HG02840 (cell line): ENCODE data around the gene RAB31.

ENCODE experiments used
- ATAC-seq: cut with Tn5 transposase; IDR thresholded peaks from one replicate; pipeline ENCODE4 v1.9.1; 2021; ENCODE audit warnings: mild to moderate bottlenecking, moderate library complexity, moderate number of reproducible peaks; ENCODE audit not compliant: unreplicated experiment, low FRiP score

The RAB31 gene

DNA sequence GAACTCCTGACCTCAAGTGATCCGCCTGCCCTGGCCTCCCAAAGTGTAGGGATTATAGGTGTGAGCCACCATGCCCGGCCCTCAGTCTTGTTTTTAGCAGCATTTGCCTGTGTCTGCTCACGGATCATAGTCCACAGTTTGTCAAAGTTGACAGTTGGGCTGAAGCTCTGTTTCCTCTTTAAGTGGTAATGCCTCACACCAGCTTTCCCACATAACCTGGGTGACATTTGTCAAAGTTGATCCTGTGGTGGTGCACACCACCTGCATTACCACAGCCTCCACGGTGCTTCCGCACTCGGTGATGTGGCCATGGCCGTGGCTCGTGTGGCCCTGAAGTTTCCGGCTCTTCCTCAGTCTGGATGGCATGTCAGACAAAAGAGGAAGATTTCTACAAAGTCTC lies 27.1 kb downstream of the RAB31 start:
- no peak for ATAC-seq

- no peak for ATAC-seq
Observed at GRCh38 chr18:9735879-9736278, 27.8 kb downstream of the RAB31 start.

DNA sequence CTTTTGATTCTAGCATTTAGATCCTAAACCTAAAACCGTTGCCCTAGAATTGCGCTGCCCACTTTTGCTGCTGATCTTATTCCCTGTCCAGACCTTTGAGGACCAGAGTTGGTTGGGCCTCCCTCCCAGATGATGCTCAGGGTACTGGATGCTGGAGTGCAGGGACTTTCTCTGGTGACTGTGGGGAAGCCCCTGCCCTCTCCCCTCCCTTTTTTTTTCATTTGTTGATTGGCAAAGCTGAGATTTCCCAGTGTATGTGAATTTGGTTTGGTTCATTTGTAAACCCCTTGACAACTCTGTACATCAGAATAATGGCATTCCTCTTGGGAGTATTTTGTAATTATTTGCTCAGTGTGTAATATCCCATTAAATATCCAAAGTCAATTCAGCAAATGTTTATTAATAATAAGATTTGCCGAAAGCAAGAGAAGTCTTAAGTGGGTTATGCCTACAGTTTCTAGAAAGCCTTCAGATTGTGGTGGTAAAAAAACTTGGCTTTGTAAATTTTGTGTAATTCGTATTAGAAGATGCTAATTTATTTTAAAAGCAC lies 28.3 kb downstream of the RAB31 start:
- no peak for ATAC-seq

DNA sequence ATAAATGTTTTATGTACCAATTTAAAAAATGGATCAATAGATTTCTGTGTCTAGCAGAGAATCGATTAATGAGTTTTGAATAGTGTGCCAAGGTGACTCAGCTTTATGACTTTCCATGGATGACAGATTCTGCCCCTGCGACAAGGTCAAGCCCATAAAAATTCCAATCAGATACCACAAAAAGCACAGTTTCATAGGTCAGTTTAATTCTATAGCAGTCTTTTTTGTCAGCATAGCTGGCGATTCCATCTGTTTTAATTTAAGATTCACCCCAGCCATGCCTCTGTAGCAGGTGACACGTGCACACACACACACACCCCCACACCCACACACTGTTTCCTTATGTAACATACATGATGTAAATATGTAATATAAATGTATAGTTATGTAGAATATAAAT lies 28.9 kb downstream of the RAB31 start:
- ATAC-seq = no peak

- ATAC-seq = no peak
Observed at GRCh38 chr18:9737472-9738121, 29.5 kb downstream of the RAB31 start.

GRCh38 chr18:9738266-9738969 lies 30.3 kb downstream of the RAB31 start:
- ATAC-seq = no peak

- ATAC-seq = no peak
Observed at GRCh38 chr18:9739516-9739915, 31.4 kb downstream of the RAB31 start.

DNA sequence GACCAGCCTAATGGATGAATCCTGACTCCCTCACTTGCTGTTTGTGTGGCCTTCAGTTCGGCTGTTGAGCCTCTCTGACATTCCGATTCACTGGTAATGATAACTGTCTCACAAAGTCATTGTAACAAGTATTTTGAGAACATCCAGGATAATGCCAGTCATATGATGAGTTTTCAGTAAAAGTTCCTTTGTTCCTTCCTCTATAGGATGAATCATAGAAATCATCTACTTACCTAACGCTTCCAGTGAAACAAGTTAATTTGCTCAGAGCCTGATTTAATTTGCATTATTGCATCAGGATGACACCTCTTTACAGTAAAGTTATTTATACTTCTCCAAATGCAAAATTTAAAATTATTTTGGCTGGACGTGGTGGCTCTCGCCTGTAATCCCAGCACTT lies 32.0 kb downstream of the RAB31 start:
- no peak for ATAC-seq

DNA sequence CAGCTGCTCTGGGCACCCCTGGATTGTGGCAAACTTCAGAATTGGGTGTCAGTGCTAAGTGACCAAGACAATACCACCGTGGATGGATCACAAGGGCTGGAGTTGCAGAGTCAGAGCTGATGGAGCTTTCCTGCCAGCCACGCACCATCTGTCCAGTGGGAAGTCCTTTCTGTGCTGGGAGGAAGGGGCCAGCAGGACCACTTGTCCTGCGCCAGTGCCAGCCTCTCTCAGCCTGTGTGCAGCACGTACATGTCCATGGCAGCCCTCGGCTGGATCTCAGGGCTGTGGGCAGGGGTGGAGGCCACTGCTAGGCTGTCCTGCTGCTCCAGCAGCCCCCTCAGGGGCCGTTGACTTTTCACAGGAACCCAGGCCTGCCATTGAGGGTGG lies 33.3 kb downstream of the RAB31 start:
- no peak for ATAC-seq

DNA sequence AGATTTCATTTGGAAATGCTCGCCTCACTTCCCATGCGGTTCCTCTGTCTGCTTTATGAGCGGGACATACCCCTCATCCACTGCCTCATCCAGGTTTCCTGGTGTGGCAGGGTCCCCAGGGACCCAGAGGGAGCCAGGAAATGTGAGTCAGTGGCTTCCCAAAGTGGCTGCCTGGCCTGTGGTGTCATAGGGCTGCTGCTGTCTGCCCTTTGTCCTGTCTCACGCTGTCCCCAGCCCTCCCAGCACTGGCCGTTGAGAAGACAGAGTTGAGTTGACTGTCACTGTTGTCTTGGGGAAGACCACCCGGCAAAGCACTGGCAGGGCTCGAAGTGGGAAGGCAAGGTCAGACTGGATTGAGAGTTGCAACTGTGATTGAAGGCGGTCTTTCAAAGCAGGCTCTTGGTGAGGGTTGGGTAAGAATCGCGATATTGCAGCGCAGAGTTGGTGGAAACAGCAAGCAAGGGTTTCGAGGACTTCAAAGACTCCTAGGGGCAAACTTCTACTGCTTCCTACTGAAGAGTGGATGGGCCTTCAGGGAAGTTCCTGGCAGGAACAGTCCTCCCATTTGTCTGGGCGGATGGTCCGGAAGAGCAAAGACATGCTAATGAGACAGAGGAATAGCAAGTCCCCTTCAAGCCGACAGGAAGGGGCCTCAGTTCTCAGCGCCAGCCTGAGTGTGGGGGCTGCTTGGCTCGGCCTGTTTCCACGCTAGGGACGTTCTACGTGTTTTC lies 33.9 kb downstream of the RAB31 start:
- no peak for ATAC-seq

GRCh38 chr18:9742524-9743131 lies 34.5 kb downstream of the RAB31 start:
- ATAC-seq = no peak

- ATAC-seq = no peak
Observed at GRCh38 chr18:9743200-9744016, 35.3 kb downstream of the RAB31 start.

- no peak for ATAC-seq
Observed at GRCh38 chr18:9746958-9747357, 38.9 kb downstream of the RAB31 start.

DNA sequence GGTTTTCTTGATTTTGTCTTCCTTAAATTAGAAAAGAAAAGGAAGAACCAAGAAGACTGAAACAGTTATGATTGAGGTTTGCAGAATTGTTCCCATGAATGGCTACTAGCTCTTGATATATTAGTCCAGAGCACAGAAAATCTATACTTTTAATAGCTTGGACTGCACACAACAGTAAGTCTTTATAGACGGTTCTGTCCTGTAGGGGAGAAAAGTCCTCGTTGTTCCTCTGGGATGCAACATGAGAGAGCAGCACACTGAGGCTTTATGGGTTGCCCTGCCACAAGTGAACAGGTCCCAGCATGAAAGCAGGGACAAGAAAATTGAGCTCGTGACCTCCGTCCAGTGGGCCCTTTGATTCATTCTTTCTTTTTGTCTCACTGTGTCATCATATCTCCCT lies 41.5 kb downstream of the RAB31 start:
- no peak for ATAC-seq

DNA sequence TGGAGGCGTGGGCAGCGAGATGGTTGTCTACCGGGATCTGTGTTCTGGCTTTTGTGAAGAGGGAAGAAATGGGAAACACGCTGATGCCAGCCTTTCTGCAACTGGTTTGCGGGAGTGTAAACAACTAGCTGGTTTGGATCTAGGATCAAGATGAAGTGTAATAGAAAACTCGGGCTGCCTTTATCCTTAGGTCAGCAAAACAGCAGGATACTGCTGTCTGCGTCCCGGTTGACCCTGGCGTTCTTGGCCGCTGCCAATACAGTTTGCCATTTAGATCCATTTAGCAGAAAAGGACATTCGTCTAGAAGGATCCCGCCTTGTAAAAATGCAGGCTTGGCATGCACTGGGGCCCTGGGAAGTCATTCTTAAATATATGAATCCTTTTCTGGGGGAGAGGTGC lies 42.0 kb downstream of the RAB31 start:
- ATAC-seq = no peak

DNA sequence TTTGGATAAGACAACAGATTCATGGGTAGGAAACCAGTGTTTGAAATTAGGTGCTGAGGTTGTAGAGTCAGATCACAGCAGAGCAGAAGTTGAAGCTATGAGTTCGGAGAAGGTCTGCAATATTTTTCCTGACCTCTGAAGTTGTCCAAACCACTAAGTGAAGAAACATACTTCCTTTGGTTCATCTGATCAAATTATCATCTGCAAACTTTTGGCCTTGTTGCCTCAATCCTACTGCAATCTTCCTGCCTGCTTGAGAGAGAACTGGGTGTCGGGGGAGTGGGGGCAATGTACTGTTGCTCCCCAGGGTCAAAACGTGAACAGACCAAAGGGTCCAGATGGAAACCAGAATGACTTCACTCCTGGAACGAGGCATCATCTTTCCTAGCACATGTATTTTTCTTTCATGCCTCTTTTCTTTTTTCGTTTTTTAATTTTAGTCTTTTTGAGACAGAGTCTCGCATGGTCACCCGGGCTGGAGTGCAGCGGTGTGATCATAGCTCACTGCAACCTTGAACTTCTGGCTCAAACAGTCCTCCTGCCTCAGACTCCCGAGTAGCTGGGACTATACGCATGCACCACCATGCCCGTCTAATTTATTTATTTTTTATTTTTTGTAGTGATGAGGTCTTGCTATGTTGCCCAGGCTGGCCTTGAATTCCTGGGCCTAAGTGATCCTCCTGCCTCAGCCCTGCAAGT lies 42.7 kb downstream of the RAB31 start:
- ATAC-seq = no peak

- no peak for ATAC-seq
Observed at GRCh38 chr18:9751371-9752031, 43.4 kb downstream of the RAB31 start.

DNA sequence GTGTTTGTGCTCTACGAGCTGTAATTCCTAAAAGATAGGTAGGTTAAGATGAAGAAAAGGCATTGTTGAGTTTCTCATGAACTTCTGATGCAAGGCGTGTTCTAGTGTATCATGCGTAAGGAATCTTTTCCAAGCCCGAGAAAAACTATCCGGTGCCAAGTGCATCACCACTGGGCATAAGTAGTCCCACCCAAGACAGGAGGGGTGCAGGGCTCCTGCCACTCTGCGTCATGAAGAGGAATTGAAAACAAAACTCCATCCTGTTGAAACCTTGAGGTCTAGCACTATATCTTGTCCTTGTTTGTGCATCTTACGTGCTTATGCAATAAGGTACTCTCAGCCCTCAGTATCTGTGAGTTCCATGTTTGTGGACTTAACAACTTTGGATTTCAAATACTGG lies 45.7 kb downstream of the RAB31 start:
- ATAC-seq = no peak

GRCh38 chr18:9755110-9755509 lies 47.0 kb downstream of the RAB31 start:
- no peak for ATAC-seq
